ENCODE measurements around the gene POU4F1.
"Not testable (repeated sequence)": the region's sequence is repeated elsewhere in the genome, so short reads cannot be mapped to it uniquely, and the experiment has no call there.

POU4F1 gene

DNA sequence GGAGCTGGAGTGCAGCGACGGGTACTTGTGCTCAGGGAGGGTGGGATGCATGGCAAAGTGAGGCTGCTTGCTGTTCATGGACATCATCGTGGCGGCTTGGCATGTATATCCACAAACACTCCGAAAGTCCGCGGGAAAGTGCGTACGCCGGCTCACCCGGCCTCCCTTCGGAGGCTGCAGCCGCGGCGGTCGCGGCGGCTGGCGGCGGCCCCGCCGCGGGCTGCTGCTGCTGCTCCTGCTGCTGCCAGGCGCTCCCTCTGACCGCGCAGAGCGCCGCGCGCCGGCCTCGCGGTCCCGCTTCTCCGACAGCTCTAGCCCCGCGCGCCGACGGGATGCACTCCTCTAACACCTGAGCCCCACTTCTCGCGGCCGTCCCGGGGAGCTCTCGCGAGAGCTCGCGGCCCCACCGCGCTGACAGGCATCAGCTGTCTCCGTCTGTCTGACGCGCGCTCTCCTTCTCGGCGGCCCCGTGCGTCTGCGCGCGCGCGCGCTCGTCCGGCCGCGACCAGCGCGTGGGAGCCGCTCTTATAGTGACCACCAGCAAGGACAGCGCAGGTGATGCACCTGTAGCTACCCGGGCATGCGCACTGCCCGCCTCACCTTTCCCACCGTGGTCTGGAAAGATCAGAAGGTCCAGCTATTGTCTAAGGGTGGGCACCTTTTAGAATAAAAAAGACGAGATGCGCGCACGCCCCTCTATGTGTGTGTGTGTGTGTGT, at the start of gene POU4F1:
Gene POU4F1, minus strand, starts transcription at position 313 of the 718 bp plus-strand sequence. Its CDS starts 226 bp downstream, at position 87.
- TF ChIP-seq, protein P1, sequence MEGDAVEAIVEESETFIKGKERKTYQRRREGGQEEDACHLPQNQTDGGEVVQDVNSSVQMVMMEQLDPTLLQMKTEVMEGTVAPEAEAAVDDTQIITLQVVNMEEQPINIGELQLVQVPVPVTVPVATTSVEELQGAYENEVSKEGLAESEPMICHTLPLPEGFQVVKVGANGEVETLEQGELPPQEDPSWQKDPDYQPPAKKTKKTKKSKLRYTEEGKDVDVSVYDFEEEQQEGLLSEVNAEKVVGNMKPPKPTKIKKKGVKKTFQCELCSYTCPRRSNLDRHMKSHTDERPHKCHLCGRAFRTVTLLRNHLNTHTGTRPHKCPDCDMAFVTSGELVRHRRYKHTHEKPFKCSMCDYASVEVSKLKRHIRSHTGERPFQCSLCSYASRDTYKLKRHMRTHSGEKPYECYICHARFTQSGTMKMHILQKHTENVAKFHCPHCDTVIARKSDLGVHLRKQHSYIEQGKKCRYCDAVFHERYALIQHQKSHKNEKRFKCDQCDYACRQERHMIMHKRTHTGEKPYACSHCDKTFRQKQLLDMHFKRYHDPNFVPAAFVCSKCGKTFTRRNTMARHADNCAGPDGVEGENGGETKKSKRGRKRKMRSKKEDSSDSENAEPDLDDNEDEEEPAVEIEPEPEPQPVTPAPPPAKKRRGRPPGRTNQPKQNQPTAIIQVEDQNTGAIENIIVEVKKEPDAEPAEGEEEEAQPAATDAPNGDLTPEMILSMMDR (IDR thresholded peaks at IDR 0.05; ENCODE audit: insufficient read depth, missing control alignments): no peak
- DNase-seq (ENCODE audit: insufficient read length, low spot score) (no peak), FAIRE-seq (no peak)

GRCh38 chr13:78652651-78653050, 49.3 kb upstream of the POU4F1 start:
- TF ChIP-seq, protein P1 (IDR thresholded peaks at IDR 0.05; ENCODE audit: insufficient read depth, missing control alignments): no peak
- DNase-seq (ENCODE audit: insufficient read length, low spot score) (no peak), FAIRE-seq (no peak)

GRCh38 chr13:78650717-78651083, 47.3 kb upstream of the POU4F1 start:
- FAIRE-seq: no peak
- DNase-seq (ENCODE audit: insufficient read length, low spot score): no peak
- TF ChIP-seq, protein P1 (IDR thresholded peaks at IDR 0.05; ENCODE audit: insufficient read depth, missing control alignments): no peak

- TF ChIP-seq, protein P1 (IDR thresholded peaks at IDR 0.05; ENCODE audit: insufficient read depth, missing control alignments): no peak
- DNase-seq (ENCODE audit: insufficient read length, low spot score): no peak
- FAIRE-seq: no peak
Observed at GRCh38 chr13:78649997-78650716, 46.8 kb upstream of the POU4F1 start.

GRCh38 chr13:78647109-78647678, 43.8 kb upstream of the POU4F1 start:
- DNase-seq (ENCODE audit: insufficient read length, low spot score): not testable (repeated sequence)

GRCh38 chr13:78638216-78638615, 34.9 kb upstream of the POU4F1 start:
- FAIRE-seq: no peak
- TF ChIP-seq, protein P1 (IDR thresholded peaks at IDR 0.05; ENCODE audit: insufficient read depth, missing control alignments): no peak
- no peak for DNase-seq (ENCODE audit: insufficient read length, low spot score)

More at GRCh38 chr13:78647109-78647678, 43.8 kb upstream of the POU4F1 start:
- not testable (repeated sequence) for FAIRE-seq

GRCh38 chr13:78636495-78636894, 33.1 kb upstream of the POU4F1 start:
- DNase-seq (ENCODE audit: insufficient read length, low spot score): no peak
- no peak for FAIRE-seq
- TF ChIP-seq, protein P1 (IDR thresholded peaks at IDR 0.05; ENCODE audit: insufficient read depth, missing control alignments): no peak
